ENCODE data around the gene VANGL2.

The VANGL2 gene

GRCh38 chr1:160406131-160406968 is 6.0 kb downstream of the VANGL2 start:
- no peak for DNase-seq

- DNase-seq: no peak
Measured at GRCh38 chr1:160407839-160408801, 7.8 kb downstream of the VANGL2 start.

- no peak for DNase-seq
Measured at GRCh38 chr1:160408864-160409263, 8.5 kb downstream of the VANGL2 start.

- no peak for DNase-seq
Measured at GRCh38 chr1:160409486-160409885, 9.1 kb downstream of the VANGL2 start.

- no peak for DNase-seq
Measured at GRCh38 chr1:160410406-160411005, 10.1 kb downstream of the VANGL2 start.

- no peak for DNase-seq
Measured at GRCh38 chr1:160411271-160412027, 11.1 kb downstream of the VANGL2 start.

GRCh38 chr1:160412028-160412362 is 11.6 kb downstream of the VANGL2 start:
- no peak for DNase-seq

- no peak for DNase-seq
Measured at GRCh38 chr1:160413716-160414115, 13.4 kb downstream of the VANGL2 start.

- no peak for DNase-seq
Measured at GRCh38 chr1:160414881-160415280, 14.5 kb downstream of the VANGL2 start.

GRCh38 chr1:160415696-160416290 is 15.4 kb downstream of the VANGL2 start:
- DNase-seq: no peak

GRCh38 chr1:160416369-160416768 is 16.0 kb downstream of the VANGL2 start:
- DNase-seq: no peak

GRCh38 chr1:160418483-160418882 is 18.1 kb downstream of the VANGL2 start:
- no peak for DNase-seq

- no peak for DNase-seq
Measured at GRCh38 chr1:160419150-160419837, 18.9 kb downstream of the VANGL2 start.

GRCh38 chr1:160419838-160420169 is 19.4 kb downstream of the VANGL2 start:
- no peak for DNase-seq

GRCh38 chr1:160420881-160421842 is 20.8 kb downstream of the VANGL2 start:
- no peak for DNase-seq

- no peak for DNase-seq
Measured at GRCh38 chr1:160421881-160422280, 21.5 kb downstream of the VANGL2 start.

GRCh38 chr1:160423966-160424365 is 23.6 kb downstream of the VANGL2 start:
- DNase-seq: no peak

- no peak for DNase-seq
Measured at GRCh38 chr1:160425847-160426246, 25.5 kb downstream of the VANGL2 start.

GRCh38 chr1:160427625-160428024 is 27.3 kb downstream of the VANGL2 start:
- no peak for DNase-seq

GRCh38 chr1:160428053-160428452 is 27.7 kb downstream of the VANGL2 start:
- no peak for DNase-seq

GRCh38 chr1:160428655-160429054 is 28.3 kb downstream of the VANGL2 start:
- peak; percentile 38 for DNase-seq

Measured in activated naive CD4-positive, alpha-beta T cell treated with Interleukin-2 at 50 U/mL for 16 hours (primary cell).